ENCODE measurements around the gene GLYATL1. TPM values are rescaled to one million over a fixed set of nuclear protein-coding genes. Genes with fewer than 3 reads are reported as not detected.

The GLYATL1 gene
- polyA plus RNA-seq, 1 donor = 10.0 TPM

- no CpG with 5 or more reads among the region's 5 CpGs for WGBS (ENCODE audit: insufficient coverage, low lambda C conversion rate)
- peak overlapping the region; percentile 40 for H3K27ac ChIP-seq (ENCODE audit: low read length)
- DNase-seq = peak in 1 of 2 donors; percentile 42
Observed at GRCh38 chr11:58926251-58926650, 13.0 kb upstream of the GLYATL1 start.

GRCh38 chr11:58926695-58927094, 12.6 kb upstream of the GLYATL1 start:
- H3K36me3 ChIP-seq (ENCODE audit: control insufficient read depth, insufficient read depth, low read length) = no peaks in the 10 kb centered on the region
- peaks cover 67% of the 10 kb centered on the region for H3K4me1 ChIP-seq (ENCODE audit: control insufficient read depth, insufficient read depth, low read length)
- peak overlapping the region; percentile 73 for H3K27ac ChIP-seq (ENCODE audit: low read length)
- WGBS (ENCODE audit: insufficient coverage, low lambda C conversion rate) = 38% methylated on average over 1 of the region's 1 CpG
- no peaks in the 10 kb centered on the region for H3K27me3 ChIP-seq (ENCODE audit: control insufficient read depth, insufficient read depth, low read length)
- no peak overlapping the region for H3K4me3 ChIP-seq (ENCODE audit: low read length)
- no peaks in the 10 kb centered on the region for H3K9me3 ChIP-seq (ENCODE audit: control insufficient read depth, low read depth, low read length)
- peak in 1 of 2 donors; percentile 58 for DNase-seq

More at GRCh38 chr11:58926251-58926650, 13.0 kb upstream of the GLYATL1 start:
- Histone ChIP-seq H3K27me3 (ENCODE audit: control insufficient read depth, insufficient read depth, low read length) (no peaks in the 10 kb centered on the region), H3K4me1 (ENCODE audit: control insufficient read depth, insufficient read depth, low read length) (peaks cover 71% of the 10 kb centered on the region), H3K9me3 (ENCODE audit: control insufficient read depth, low read depth, low read length) (no peaks in the 10 kb centered on the region), H3K36me3 (ENCODE audit: control insufficient read depth, insufficient read depth, low read length) (no peaks in the 10 kb centered on the region), H3K4me3 (ENCODE audit: low read length) (no peak overlapping the region)

GRCh38 chr11:58927393-58928106, 11.7 kb upstream of the GLYATL1 start:
- Histone ChIP-seq H3K4me1 (ENCODE audit: control insufficient read depth, insufficient read depth, low read length) (peaks cover 59% of the 10 kb centered on the region), H3K9me3 (ENCODE audit: control insufficient read depth, low read depth, low read length) (no peaks in the 10 kb centered on the region), H3K27me3 (ENCODE audit: control insufficient read depth, insufficient read depth, low read length) (no peaks in the 10 kb centered on the region), H3K36me3 (ENCODE audit: control insufficient read depth, insufficient read depth, low read length) (no peaks in the 10 kb centered on the region), H3K4me3 (ENCODE audit: low read length) (peak overlapping the region; percentile 17), H3K27ac (ENCODE audit: low read length) (peak overlapping the region; percentile 73)
- DNase-seq = peak; percentile 79 to 92
- WGBS (ENCODE audit: insufficient coverage, low lambda C conversion rate) = no CpG with 5 or more reads among the region's 15 CpGs

- no CpG with 5 or more reads among the region's 6 CpGs for WGBS (ENCODE audit: insufficient coverage, low lambda C conversion rate)
- H3K9me3 ChIP-seq (ENCODE audit: control insufficient read depth, low read depth, low read length) = no peaks in the 10 kb centered on the region
- H3K4me1 ChIP-seq (ENCODE audit: control insufficient read depth, insufficient read depth, low read length) = peaks cover 53% of the 10 kb centered on the region
- peak overlapping the region; percentile 73 for H3K27ac ChIP-seq (ENCODE audit: low read length)
- DNase-seq = peak; percentile 74 to 85
- H3K27me3 ChIP-seq (ENCODE audit: control insufficient read depth, insufficient read depth, low read length) = no peaks in the 10 kb centered on the region
- no peaks in the 10 kb centered on the region for H3K36me3 ChIP-seq (ENCODE audit: control insufficient read depth, insufficient read depth, low read length)
- H3K4me3 ChIP-seq (ENCODE audit: low read length) = peak overlapping the region; percentile 17
Observed at GRCh38 chr11:58928107-58928499, 11.2 kb upstream of the GLYATL1 start.

- H3K27me3 ChIP-seq (ENCODE audit: control insufficient read depth, insufficient read depth, low read length) = no peaks in the 10 kb centered on the region
- peak overlapping the region; percentile 73 for H3K27ac ChIP-seq (ENCODE audit: low read length)
- peak overlapping the region; percentile 17 for H3K4me3 ChIP-seq (ENCODE audit: low read length)
- DNase-seq = peak in 1 of 2 donors; percentile 73
- no peaks in the 10 kb centered on the region for H3K9me3 ChIP-seq (ENCODE audit: control insufficient read depth, low read depth, low read length)
- H3K36me3 ChIP-seq (ENCODE audit: control insufficient read depth, insufficient read depth, low read length) = no peaks in the 10 kb centered on the region
- peaks cover 50% of the 10 kb centered on the region for H3K4me1 ChIP-seq (ENCODE audit: control insufficient read depth, insufficient read depth, low read length)
Observed at GRCh38 chr11:58928691-58929090, 10.6 kb upstream of the GLYATL1 start.

- Histone ChIP-seq H3K4me3 (ENCODE audit: low read length) (no peak overlapping the region), H3K4me1 (ENCODE audit: control insufficient read depth, insufficient read depth, low read length) (peaks cover 40% of the 10 kb centered on the region), H3K27ac (ENCODE audit: low read length) (peak overlapping the region; percentile 73), H3K9me3 (ENCODE audit: control insufficient read depth, low read depth, low read length) (no peaks in the 10 kb centered on the region), H3K36me3 (ENCODE audit: control insufficient read depth, insufficient read depth, low read length) (no peaks in the 10 kb centered on the region), H3K27me3 (ENCODE audit: control insufficient read depth, insufficient read depth, low read length) (no peaks in the 10 kb centered on the region)
- no CpG with 5 or more reads among the region's 2 CpGs for WGBS (ENCODE audit: insufficient coverage, low lambda C conversion rate)
- peak in 1 of 2 donors; percentile 79 for DNase-seq
Observed at GRCh38 chr11:58930926-58931325, 8.4 kb upstream of the GLYATL1 start.

- H3K4me3 ChIP-seq (ENCODE audit: low read length) = no peak overlapping the region
- no peak overlapping the region for H3K27ac ChIP-seq (ENCODE audit: low read length)
- no peak for DNase-seq
- H3K36me3 ChIP-seq (ENCODE audit: control insufficient read depth, insufficient read depth, low read length) = no peaks in the 10 kb centered on the region
- H3K27me3 ChIP-seq (ENCODE audit: control insufficient read depth, insufficient read depth, low read length) = no peaks in the 10 kb centered on the region
- no peaks in the 10 kb centered on the region for H3K9me3 ChIP-seq (ENCODE audit: control insufficient read depth, low read depth, low read length)
- peaks cover 19% of the 10 kb centered on the region for H3K4me1 ChIP-seq (ENCODE audit: control insufficient read depth, insufficient read depth, low read length)
- no CpG with 5 or more reads among the region's 3 CpGs for WGBS (ENCODE audit: insufficient coverage, low lambda C conversion rate)
Observed at GRCh38 chr11:58933661-58934060, 5.6 kb upstream of the GLYATL1 start.

- no peak for DNase-seq
- Histone ChIP-seq H3K4me3 (ENCODE audit: low read length) (no peak overlapping the region), H3K4me1 (ENCODE audit: control insufficient read depth, insufficient read depth, low read length) (peaks cover 9% of the 10 kb centered on the region), H3K27ac (ENCODE audit: low read length) (no peak overlapping the region), H3K36me3 (ENCODE audit: control insufficient read depth, insufficient read depth, low read length) (no peaks in the 10 kb centered on the region), H3K9me3 (ENCODE audit: control insufficient read depth, low read depth, low read length) (no peaks in the 10 kb centered on the region), H3K27me3 (ENCODE audit: control insufficient read depth, insufficient read depth, low read length) (no peaks in the 10 kb centered on the region)
- WGBS (ENCODE audit: insufficient coverage, low lambda C conversion rate) = no CpG with 5 or more reads among the region's 7 CpGs
Observed at GRCh38 chr11:58934945-58935513, 4.3 kb upstream of the GLYATL1 start.

GRCh38 chr11:58938398-58938797, 890 bp upstream of the GLYATL1 start:
- peaks cover 9% of the 10 kb centered on the region for H3K4me1 ChIP-seq (ENCODE audit: control insufficient read depth, insufficient read depth, low read length)
- H3K4me3 ChIP-seq (ENCODE audit: low read length) = no peak overlapping the region
- H3K9me3 ChIP-seq (ENCODE audit: control insufficient read depth, low read depth, low read length) = no peaks in the 10 kb centered on the region
- no peaks in the 10 kb centered on the region for H3K36me3 ChIP-seq (ENCODE audit: control insufficient read depth, insufficient read depth, low read length)
- DNase-seq = no peak
- no CpG with 5 or more reads among the region's 4 CpGs for WGBS (ENCODE audit: insufficient coverage, low lambda C conversion rate)
- no peaks in the 10 kb centered on the region for H3K27me3 ChIP-seq (ENCODE audit: control insufficient read depth, insufficient read depth, low read length)
- no peak overlapping the region for H3K27ac ChIP-seq (ENCODE audit: low read length)

GRCh38 chr11:58940028-58940427, 740 bp downstream of the GLYATL1 start:
- Histone ChIP-seq H3K27me3 (ENCODE audit: control insufficient read depth, insufficient read depth, low read length) (no peaks in the 10 kb centered on the region), H3K4me1 (ENCODE audit: control insufficient read depth, insufficient read depth, low read length) (peaks cover 2% of the 10 kb centered on the region), H3K4me3 (ENCODE audit: low read length) (no peak overlapping the region), H3K27ac (ENCODE audit: low read length) (no peak overlapping the region), H3K36me3 (ENCODE audit: control insufficient read depth, insufficient read depth, low read length) (no peaks in the 10 kb centered on the region), H3K9me3 (ENCODE audit: control insufficient read depth, low read depth, low read length) (no peaks in the 10 kb centered on the region)
- no peak for DNase-seq
- WGBS (ENCODE audit: insufficient coverage, low lambda C conversion rate) = no CpG with 5 or more reads among the region's 1 CpG

- DNase-seq = no peak
- no peaks in the 10 kb centered on the region for H3K36me3 ChIP-seq (ENCODE audit: control insufficient read depth, insufficient read depth, low read length)
- no peak overlapping the region for H3K27ac ChIP-seq (ENCODE audit: low read length)
- peaks cover 5% of the 10 kb centered on the region for H3K4me1 ChIP-seq (ENCODE audit: control insufficient read depth, insufficient read depth, low read length)
- no peak overlapping the region for H3K4me3 ChIP-seq (ENCODE audit: low read length)
- H3K9me3 ChIP-seq (ENCODE audit: control insufficient read depth, low read depth, low read length) = no peaks in the 10 kb centered on the region
- no CpG with 5 or more reads among the region's 1 CpG for WGBS (ENCODE audit: insufficient coverage, low lambda C conversion rate)
- no peaks in the 10 kb centered on the region for H3K27me3 ChIP-seq (ENCODE audit: control insufficient read depth, insufficient read depth, low read length)
Observed at GRCh38 chr11:58941838-58942237, 2.5 kb downstream of the GLYATL1 start.
